GM08714 (cell line): ENCODE measurements around the gene SHC3.

Experiments
- H3K4me3 ChIP-seq: fragments of 200-500 bp; sonication (Bioruptor generic); 2 replicates; pipeline ENCODE4 v1.5.1; 2014; ENCODE audit warnings: mild to moderate bottlenecking, low read length, inconsistent platforms
- ZNF274 ChIP-seq: IDR thresholded peaks from 2 replicates; pipeline ENCODE4 v1.6.1; 2012; ENCODE audit warnings: mild to moderate bottlenecking, low read depth, low read length

Gene SHC3

DNA sequence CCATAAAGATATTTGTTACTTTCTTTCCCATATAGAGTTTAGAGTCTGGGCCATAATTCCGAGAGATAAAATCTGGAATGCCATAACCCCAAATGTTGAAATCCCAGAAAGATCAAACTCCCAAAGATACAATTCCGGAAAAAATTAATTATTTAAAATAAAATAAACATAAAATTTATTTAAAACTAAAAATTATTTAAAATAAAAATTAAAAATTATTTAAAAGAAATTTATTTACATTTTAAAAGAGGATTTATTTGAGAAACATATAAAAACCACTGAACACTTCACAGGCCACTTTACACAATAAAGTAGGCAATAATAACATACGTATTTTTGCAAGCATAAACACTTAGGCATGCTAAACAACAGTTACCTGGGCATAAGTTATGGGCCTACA lies 57.9 kb downstream of the SHC3 start:
- TF ChIP-seq ZNF274 = no peak

GRCh38 chr9:89116805-89117192 lies 61.8 kb downstream of the SHC3 start:
- TF ChIP-seq ZNF274 = no peak

More for the DNA sequence above, 57.9 kb downstream of the SHC3 start:
- no peak overlapping the region for H3K4me3 ChIP-seq

DNA sequence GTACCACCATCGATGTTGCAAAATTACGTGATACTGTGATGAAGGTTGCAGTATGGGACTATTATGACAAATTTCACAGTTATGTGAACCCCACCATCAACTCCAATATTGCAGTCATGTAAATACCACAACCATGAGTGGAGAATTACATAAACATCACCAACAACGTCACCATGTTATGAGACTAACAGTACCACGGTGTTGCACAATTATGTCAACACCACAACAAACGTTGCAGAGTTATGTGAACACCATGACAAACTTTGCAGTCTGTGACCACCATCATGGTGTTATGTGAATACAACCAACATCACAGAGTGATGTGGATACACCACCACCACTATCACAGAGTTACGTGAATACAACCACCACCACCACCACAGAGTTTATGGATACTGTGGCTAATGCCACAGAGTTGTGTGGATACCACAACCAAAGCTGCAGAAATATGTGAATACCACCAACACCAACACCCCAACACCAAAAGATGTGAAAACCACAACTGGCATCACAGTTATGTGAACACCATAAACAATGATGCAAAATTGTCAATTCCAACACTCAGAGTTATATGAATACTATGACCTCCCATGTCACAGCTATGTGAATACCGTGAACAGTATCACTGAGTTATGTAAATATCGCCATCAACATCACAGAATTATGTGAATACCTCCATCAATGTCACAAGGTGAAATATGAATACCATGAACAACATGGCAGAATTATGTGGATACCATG lies 62.4 kb downstream of the SHC3 start:
- H3K4me3 ChIP-seq = no peak overlapping the region
- no peak for TF ChIP-seq ZNF274

More at GRCh38 chr9:89116805-89117192, 61.8 kb downstream of the SHC3 start:
- H3K4me3 ChIP-seq = no peak overlapping the region

DNA sequence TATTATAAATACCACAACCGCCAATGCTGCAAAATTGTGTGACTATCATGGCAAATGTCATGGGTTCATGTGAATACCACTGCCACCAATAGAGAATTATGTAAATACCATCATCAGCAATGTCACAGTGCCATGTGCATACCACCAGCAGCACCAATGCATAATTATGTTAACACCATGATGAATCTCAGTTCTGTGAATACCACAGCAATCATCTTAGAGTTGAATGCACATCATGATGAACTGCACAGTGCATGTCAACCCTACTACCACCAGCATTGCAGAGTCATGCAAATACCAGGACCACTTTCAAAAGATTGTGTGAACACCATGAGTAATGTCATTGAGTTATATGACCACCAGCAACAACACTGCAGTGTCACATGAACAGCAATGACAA lies 63.2 kb downstream of the SHC3 start:
- H3K4me3 ChIP-seq = no peak overlapping the region
- no peak for TF ChIP-seq ZNF274

- no peak for TF ChIP-seq ZNF274
Measured at GRCh38 chr9:89114741-89115140, 63.9 kb downstream of the SHC3 start.

GRCh38 chr9:89113851-89114250 lies 64.8 kb downstream of the SHC3 start:
- no peak overlapping the region for H3K4me3 ChIP-seq
- TF ChIP-seq ZNF274 = no peak

More at GRCh38 chr9:89114741-89115140, 63.9 kb downstream of the SHC3 start:
- no peak overlapping the region for H3K4me3 ChIP-seq

- no peak overlapping the region for H3K4me3 ChIP-seq
- TF ChIP-seq ZNF274 = no peak
Measured at GRCh38 chr9:89112243-89112642, 66.4 kb downstream of the SHC3 start.

GRCh38 chr9:89109666-89110065 lies 69.0 kb downstream of the SHC3 start:
- no peak overlapping the region for H3K4me3 ChIP-seq
- TF ChIP-seq ZNF274 = no peak

- TF ChIP-seq ZNF274 = no peak
- no peak overlapping the region for H3K4me3 ChIP-seq
Measured at GRCh38 chr9:89107406-89107805, 71.2 kb downstream of the SHC3 start.

- no peak overlapping the region for H3K4me3 ChIP-seq
- no peak for TF ChIP-seq ZNF274
Measured at GRCh38 chr9:89106224-89106851, 72.3 kb downstream of the SHC3 start.

DNA sequence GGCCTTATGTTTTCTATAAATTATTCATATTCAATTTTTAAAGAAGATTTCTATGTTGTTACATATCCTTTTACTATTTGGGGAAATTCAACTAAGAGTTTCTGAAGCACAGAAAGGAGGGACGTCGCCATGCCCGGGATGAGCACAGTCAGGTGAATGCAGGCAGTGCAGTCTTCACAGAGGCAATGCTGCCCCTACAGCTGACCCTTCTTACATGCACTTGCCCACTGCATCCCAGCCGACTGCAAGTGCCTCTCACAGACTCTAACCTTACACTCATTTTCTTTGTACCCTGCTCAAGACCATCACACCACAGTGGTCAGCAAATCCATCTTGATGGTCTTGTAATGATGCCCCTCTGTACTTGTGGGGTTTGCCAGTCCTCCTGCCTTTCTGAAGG lies 73.8 kb downstream of the SHC3 start:
- no peak for TF ChIP-seq ZNF274

GRCh38 chr9:89097219-89097618 lies 81.4 kb downstream of the SHC3 start:
- no peak for TF ChIP-seq ZNF274
- no peak overlapping the region for H3K4me3 ChIP-seq

More for the DNA sequence above, 73.8 kb downstream of the SHC3 start:
- no peak overlapping the region for H3K4me3 ChIP-seq

DNA sequence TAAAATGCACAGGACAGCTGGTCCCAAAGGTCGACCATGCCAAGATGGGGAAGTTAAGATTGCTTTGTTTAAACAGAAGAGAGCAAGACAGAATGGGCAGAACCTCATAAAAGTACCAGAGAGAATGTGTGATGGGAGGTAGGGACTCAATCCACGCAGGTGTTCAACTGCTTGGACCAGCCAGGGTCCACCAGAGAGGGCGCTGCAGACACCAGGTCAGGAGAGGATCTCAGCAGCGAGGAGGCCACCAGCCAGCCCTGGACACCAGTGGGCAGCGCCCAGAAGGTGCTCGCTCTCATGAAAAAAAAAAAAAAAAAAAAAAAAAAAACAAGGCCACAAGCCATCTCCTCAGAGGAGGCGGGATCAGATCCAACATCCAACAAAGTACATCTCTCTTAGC lies 81.8 kb downstream of the SHC3 start:
- H3K4me3 ChIP-seq = no peak overlapping the region
- no peak for TF ChIP-seq ZNF274

- no peak overlapping the region for H3K4me3 ChIP-seq
- TF ChIP-seq ZNF274 = no peak
Measured at GRCh38 chr9:89095761-89096528, 82.7 kb downstream of the SHC3 start.
